ENCODE results near the gene SLC27A2.

- TF ChIP-seq, protein P1, sequence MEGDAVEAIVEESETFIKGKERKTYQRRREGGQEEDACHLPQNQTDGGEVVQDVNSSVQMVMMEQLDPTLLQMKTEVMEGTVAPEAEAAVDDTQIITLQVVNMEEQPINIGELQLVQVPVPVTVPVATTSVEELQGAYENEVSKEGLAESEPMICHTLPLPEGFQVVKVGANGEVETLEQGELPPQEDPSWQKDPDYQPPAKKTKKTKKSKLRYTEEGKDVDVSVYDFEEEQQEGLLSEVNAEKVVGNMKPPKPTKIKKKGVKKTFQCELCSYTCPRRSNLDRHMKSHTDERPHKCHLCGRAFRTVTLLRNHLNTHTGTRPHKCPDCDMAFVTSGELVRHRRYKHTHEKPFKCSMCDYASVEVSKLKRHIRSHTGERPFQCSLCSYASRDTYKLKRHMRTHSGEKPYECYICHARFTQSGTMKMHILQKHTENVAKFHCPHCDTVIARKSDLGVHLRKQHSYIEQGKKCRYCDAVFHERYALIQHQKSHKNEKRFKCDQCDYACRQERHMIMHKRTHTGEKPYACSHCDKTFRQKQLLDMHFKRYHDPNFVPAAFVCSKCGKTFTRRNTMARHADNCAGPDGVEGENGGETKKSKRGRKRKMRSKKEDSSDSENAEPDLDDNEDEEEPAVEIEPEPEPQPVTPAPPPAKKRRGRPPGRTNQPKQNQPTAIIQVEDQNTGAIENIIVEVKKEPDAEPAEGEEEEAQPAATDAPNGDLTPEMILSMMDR (IDR thresholded peaks at IDR 0.05), result no peak
- TF ChIP-seq POLR2A (IDR thresholded peaks at IDR 0.05) (no peak), POLR2AphosphoS5 (IDR thresholded peaks at IDR 0.05) (no peak), EP300 (IDR thresholded peaks at IDR 0.05) (no peak)
These were observed 28.6 kb downstream of the SLC27A2 start for GRCh38 chr15:50210462-50211157.
